HG03442 (cell line): ENCODE data around the gene C1orf198.

Experiments used
- ATAC-seq: cut with Tn5 transposase; IDR thresholded peaks from one replicate; pipeline ENCODE4 v1.9.1; 2021; ENCODE audit warnings: mild to moderate bottlenecking, moderate library complexity; ENCODE audit not compliant: unreplicated experiment

C1orf198 gene

DNA sequence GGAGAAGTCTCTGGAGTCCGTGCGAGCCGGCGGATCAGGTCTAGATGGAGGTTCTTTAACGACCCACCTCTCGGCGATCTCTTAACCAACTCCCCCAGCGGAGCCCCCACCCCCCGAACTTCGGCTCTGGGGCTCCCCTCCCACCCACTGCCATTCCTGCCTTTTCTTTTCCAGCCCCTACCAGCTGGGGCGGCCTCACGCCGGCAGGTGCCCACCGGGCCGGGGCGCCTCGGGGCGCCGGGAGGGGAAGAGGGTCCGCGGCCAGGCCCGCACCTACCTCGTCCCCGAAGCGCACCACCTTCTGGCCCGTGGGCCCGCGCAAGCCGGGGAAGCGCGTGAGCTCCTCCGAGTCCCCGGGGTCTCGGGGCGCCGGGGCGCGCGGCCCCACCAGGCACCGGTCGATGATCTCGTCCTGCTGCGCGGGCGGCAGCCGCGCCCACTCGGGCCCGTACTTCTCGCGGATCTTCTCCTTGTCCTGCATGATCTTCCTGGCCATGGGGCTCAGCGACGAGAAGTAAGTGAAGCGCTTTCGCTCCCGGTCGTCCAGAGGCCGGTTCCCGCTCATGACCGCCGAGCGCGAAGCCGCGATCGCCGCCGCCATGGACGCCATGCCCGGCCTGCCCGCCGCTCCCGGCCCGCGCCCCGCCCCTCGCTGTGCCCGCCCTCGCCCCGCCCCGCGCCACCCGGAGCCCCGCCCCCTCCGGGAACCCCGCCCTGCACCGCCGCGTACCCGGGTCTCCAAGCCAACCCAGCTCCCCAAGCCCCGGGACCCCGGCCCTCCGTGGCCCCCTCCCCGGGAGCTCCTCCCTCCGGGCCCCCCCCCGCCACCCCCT, at the start of gene C1orf198:
Gene C1orf198, minus strand, starts transcription at position 619 of the 833 bp plus-strand sequence. Its CDS starts 9 bp downstream, at position 610.
- peak; percentile 73 for ATAC-seq

- ATAC-seq, result peak; percentile 76
Measured at GRCh38 chr1:230917284-230918135, 49.2 kb upstream of the C1orf198 start.

DNA sequence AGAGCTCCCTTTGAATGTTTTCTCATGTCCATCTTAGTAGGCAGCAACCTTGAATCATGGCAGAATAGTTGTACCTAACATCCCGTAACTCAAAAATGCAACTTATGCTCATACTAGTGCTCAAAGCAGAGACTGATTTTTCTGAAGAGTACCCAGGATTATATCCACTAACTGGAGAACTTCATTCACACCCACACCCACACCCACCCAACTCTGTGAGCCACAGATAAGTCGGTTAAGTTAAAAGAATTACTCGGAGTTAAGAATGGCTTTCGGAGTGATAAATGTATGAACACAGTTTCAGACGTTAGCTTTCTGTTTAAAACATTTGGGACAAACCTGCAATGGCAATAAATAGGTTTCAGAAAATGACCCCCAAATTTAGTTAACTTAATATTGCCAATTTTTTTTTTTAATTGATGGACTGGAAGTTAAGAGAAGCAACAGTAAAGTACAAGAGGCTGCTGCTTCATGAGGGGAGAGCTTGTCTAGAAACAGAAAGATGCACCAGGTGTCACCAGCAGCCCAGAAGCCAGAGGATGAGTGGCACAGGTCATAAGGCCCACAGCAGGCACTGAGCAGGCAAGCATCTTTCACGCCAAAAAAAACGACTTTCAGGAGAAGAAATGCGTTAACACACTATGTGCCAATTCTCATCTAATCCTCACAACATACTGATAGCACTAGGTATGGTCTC, 48.4 kb upstream of the C1orf198 start:
- no peak for ATAC-seq

DNA sequence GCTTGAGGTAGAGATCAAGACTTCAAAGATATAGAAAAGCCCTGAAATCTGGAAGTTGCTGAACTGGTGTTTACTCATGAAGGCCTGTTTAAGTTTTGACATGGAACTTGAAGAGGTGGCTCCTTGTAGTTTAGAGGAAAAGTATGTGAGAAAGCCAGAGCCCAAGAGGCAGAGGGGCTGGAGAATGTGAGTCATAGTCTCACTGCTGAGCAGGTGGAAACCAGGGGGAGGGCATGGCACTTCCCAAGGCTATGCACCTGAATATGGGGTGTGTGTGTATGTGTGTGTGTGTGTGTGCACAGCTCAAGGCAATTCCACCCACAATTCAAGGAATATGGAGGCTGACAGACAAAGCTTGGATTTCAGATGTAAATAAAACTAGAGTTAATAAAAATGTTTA, 46.8 kb upstream of the C1orf198 start:
- no peak for ATAC-seq

- ATAC-seq, result no peak
Measured at GRCh38 chr1:230913496-230913895, 45.2 kb upstream of the C1orf198 start.

GRCh38 chr1:230910755-230911117, 42.4 kb upstream of the C1orf198 start:
- no peak for ATAC-seq

DNA sequence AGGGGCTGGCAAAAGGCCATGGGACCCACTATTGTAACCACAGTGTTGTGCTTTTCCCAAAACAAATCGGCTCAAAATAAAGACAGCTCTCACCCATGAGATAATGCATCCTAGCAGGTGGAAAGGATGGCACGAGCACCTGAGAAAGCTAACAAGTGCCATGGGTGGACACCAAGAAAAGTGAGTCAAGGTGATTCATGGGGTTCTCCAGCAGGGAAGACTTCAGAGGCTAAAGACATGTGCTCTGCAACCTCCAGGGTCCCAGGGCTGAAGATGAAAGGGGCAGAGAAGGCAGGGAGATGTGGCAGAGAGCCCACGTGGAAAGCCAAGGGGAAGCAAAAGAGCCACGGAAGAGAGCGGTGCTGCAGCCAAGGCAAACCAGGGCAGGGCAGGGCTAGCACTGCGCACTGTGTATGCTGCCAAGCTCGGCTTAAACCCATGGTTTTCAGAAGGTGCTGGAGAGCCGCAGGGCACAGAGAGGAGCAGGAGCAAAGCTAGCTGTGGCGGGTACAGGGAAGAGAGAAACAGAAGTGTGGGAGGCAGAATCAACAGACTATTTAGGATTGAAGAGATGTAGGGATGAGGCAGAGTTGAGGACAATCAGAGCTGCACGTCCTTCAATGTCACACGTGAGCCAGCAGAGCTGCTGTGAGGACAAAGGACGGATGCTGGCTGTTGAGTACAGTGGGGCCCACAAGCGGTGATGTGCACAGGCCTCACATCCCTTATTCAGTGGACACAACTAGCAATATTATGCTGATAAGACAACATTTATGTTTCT, 41.8 kb upstream of the C1orf198 start:
- no peak for ATAC-seq

GRCh38 chr1:230907472-230908205, 39.3 kb upstream of the C1orf198 start:
- ATAC-seq, result no peak

GRCh38 chr1:230906226-230906625, 37.9 kb upstream of the C1orf198 start:
- no peak for ATAC-seq

GRCh38 chr1:230905733-230906132, 37.4 kb upstream of the C1orf198 start:
- ATAC-seq, result no peak

- ATAC-seq, result no peak
Measured at GRCh38 chr1:230902349-230902923, 34.1 kb upstream of the C1orf198 start.

- ATAC-seq, result no peak
Measured at GRCh38 chr1:230901671-230902070, 33.4 kb upstream of the C1orf198 start.

DNA sequence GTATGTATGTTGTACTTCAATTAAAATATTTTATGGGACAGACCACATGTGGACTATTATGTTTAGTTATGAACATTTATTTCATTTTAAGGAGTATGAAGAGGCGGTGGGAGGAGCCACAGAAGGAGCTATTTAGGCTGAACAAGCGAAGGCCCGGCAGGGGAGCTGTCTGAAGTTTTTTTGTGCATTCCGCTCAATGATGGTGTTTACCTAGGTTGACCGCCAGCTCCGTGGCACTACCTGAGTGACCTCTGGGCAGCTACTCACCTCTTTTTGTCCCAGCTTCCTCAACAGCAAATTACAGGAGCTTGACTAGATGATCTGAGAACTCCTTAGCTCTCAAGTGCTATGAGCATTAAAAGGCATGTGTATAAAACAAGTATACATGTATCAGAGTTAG, 32.7 kb upstream of the C1orf198 start:
- no peak for ATAC-seq

DNA sequence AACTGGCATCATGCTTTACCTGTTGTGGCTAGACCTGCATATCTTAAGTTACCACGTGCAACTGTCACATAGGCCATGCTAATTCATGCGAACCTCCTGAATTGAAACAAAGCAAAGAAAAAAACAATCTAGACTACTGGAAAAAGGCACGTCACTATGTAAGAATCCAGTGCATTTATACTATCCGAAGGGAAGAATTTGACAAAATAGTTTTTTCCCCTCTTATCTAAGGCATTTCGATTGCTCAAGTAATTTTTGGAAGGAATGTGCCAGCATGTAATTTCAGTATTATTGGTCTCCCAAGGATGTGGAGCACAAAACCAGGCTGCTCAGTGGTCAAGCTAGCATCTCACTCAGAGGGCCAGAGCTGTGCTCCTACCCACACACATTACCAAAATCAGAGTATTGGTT, 31.5 kb upstream of the C1orf198 start:
- ATAC-seq, result no peak

- no peak for ATAC-seq
Measured at GRCh38 chr1:230898748-230899147, 30.4 kb upstream of the C1orf198 start.

GRCh38 chr1:230898144-230898543, 29.8 kb upstream of the C1orf198 start:
- ATAC-seq, result no peak

DNA sequence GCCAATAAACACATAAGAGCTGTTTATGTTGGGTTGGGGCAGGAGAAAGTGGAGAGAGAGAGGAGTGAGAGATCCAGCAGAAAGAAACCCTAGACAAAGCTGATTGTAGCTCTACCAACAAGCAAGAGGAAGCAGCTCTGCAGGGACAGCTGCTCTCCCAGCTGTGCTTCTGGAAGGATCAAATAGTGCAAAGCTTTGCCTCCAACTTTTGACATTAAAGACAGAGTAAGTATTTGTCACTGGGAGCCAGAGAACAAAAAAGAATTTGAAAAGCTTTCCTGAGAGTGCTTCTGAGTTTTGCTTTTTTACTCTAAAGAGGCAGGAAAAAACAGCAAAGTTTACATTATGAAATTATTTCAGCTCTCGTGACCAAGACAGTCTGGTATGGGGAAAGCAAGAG, 28.5 kb upstream of the C1orf198 start:
- no peak for ATAC-seq

DNA sequence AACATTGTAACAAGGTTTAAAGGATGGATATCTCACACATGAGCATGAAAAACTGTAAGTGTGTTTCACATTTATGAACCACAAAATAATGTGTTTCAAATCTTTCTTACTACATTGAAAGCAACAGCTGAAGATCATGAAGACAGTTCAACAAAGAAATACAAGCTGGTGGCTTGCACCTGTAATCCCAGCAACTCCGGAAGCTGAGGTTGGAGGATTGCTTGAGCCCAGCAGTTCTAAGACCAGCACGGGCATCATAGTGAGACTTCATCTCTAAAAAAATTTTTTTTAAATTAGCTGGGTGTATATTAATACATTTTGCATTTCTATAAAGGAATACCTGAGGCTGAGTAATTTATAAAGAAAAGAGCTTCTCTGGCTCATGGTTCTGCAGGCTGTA, 27.1 kb upstream of the C1orf198 start:
- no peak for ATAC-seq

GRCh38 chr1:230894664-230895063, 26.3 kb upstream of the C1orf198 start:
- ATAC-seq, result no peak

GRCh38 chr1:230894032-230894431, 25.7 kb upstream of the C1orf198 start:
- ATAC-seq, result no peak
